Measurements from ENCODE around the gene MATCAP1.
A peak's percentile ranks its signal among the peaks of the same experiment; 100 is the strongest.

MATCAP1 gene

GRCh38 chr16:67170949-67171649 lies 12.7 kb downstream of the MATCAP1 start:
- H3K4me2 ChIP-seq (ENCODE audit: insufficient read depth, low read length, poor library complexity, severe bottlenecking), result peak overlapping the region; percentile 81
- WGBS, 2 donors (ENCODE audit: extremely low coverage in 2 of 2, insufficient read length in 2 of 2, insufficient replicate concordance in 1 of 2), result no CpG with 5 or more reads among the region's 14 CpGs
- H3K27ac ChIP-seq (replicated peaks; ENCODE audit: low read length), result no peak overlapping the region
- peak overlapping the region; percentile 20 for H3K18ac ChIP-seq (ENCODE audit: low read length)
- peaks cover 17 to 22% of the 10 kb centered on the region in 2 donors for H3K4me1 ChIP-seq (ENCODE audit: control insufficient read depth in 2 of 2, insufficient read depth in 1 of 2, low read depth in 1 of 2, low read length in 2 of 2)
- peaks cover 0 to 2% of the 10 kb centered on the region in 2 donors for H3K36me3 ChIP-seq (replicated peaks in 1 of 2; ENCODE audit: control insufficient read depth in 2 of 2, insufficient read depth in 2 of 2, low read length in 2 of 2)
- H3K14ac ChIP-seq (ENCODE audit: low read length), result no peak overlapping the region
- H3K27me3 ChIP-seq (ENCODE audit: control insufficient read depth in 3 of 3, insufficient read depth in 3 of 3, low read depth in 1 of 3, low read length in 3 of 3), result peaks cover 38 to 93% (median 43%) of the 10 kb centered on the region in 3 experiments
- no peak overlapping the region for H2BK5ac ChIP-seq (ENCODE audit: low read length)
- H3K23ac ChIP-seq (ENCODE audit: low read depth, low read length, poor library complexity), result no peak overlapping the region
- H4K91ac ChIP-seq (ENCODE audit: low read depth, low read length, poor library complexity), result no peak overlapping the region
- H2BK120ac ChIP-seq (ENCODE audit: low read depth, low read length), result no peak overlapping the region
- no peak overlapping the region for H2AK5ac ChIP-seq (ENCODE audit: low read depth, low read length)
- H4K8ac ChIP-seq (ENCODE audit: low read depth, low read length), result no peak overlapping the region
- H2AFZ ChIP-seq (ENCODE audit: low read length), result peak overlapping the region; percentile 87
- H3K79me1 ChIP-seq (ENCODE audit: low read depth, low read length), result no peaks in the 10 kb centered on the region
- H3K9ac ChIP-seq (ENCODE audit: low read depth, low read length, poor library complexity), result no peak overlapping the region
- H2BK15ac ChIP-seq (ENCODE audit: low read length), result no peak overlapping the region
- H3K9me3 ChIP-seq (replicated peaks in 1 of 2; ENCODE audit: control insufficient read depth in 2 of 2, insufficient read depth in 1 of 2, low read depth in 1 of 2, low read length in 2 of 2), result no peaks in the 10 kb centered on the region
- H2BK12ac ChIP-seq (ENCODE audit: low read length), result no peak overlapping the region
- no peak overlapping the region for H3K4ac ChIP-seq (ENCODE audit: low read length)
- H3K4me3 ChIP-seq (ENCODE audit: low read length in 2 of 2), result peak overlapping the region; percentile 36 to 54
- DNase-seq (ENCODE audit: low spot score), result no peak

- H2BK15ac ChIP-seq (ENCODE audit: low read length), result peak within 1 kb of the TSS; percentile 82
- peak within 1 kb of the TSS; percentile 71 for H2AK5ac ChIP-seq (ENCODE audit: low read depth, low read length)
- H3K9ac ChIP-seq (ENCODE audit: low read depth, low read length, poor library complexity), result peak within 1 kb of the TSS; percentile 88
- peak within 1 kb of the TSS; percentile 32 for H2BK5ac ChIP-seq (ENCODE audit: low read length)
- H3K4me1 ChIP-seq (ENCODE audit: control insufficient read depth in 2 of 2, insufficient read depth in 1 of 2, low read depth in 1 of 2, low read length in 2 of 2), result peaks cover 17 to 22% of the 10 kb centered on the region in 2 donors
- peak within 1 kb of the TSS; percentile 77 for H4K8ac ChIP-seq (ENCODE audit: low read depth, low read length)
- peaks cover 44 to 94% (median 50%) of the 10 kb centered on the region in 3 experiments for H3K27me3 ChIP-seq (ENCODE audit: control insufficient read depth in 3 of 3, insufficient read depth in 3 of 3, low read depth in 1 of 3, low read length in 3 of 3)
- H4K91ac ChIP-seq (ENCODE audit: low read depth, low read length, poor library complexity), result no peak within 1 kb of the TSS
- H3K79me1 ChIP-seq (ENCODE audit: low read depth, low read length), result no peaks in the 10 kb centered on the region
- no peak within 1 kb of the TSS for H3K4ac ChIP-seq (ENCODE audit: low read length)
- peak within 1 kb of the TSS; percentile 83 for H2BK120ac ChIP-seq (ENCODE audit: low read depth, low read length)
- peak within 1 kb of the TSS; percentile 54 to 72 for H3K4me3 ChIP-seq (ENCODE audit: low read length in 2 of 2)
- peak within 1 kb of the TSS; percentile 86 for H3K23ac ChIP-seq (ENCODE audit: low read depth, low read length, poor library complexity)
- H3K27ac ChIP-seq (replicated peaks; ENCODE audit: low read length), result no peak within 1 kb of the TSS
- peaks cover 0 to 1% of the 10 kb centered on the region in 2 donors for H3K9me3 ChIP-seq (replicated peaks in 1 of 2; ENCODE audit: control insufficient read depth in 2 of 2, insufficient read depth in 1 of 2, low read depth in 1 of 2, low read length in 2 of 2)
- no peaks in the 10 kb centered on the region for H3K36me3 ChIP-seq (replicated peaks in 1 of 2; ENCODE audit: control insufficient read depth in 2 of 2, insufficient read depth in 2 of 2, low read length in 2 of 2)
- no peak for DNase-seq (ENCODE audit: low spot score)
- H3K4me2 ChIP-seq (ENCODE audit: insufficient read depth, low read length, poor library complexity, severe bottlenecking), result peak within 1 kb of the TSS; percentile 81
- peak within 1 kb of the TSS; percentile 90 for H3K14ac ChIP-seq (ENCODE audit: low read length)
- H3K18ac ChIP-seq (ENCODE audit: low read length), result peak within 1 kb of the TSS; percentile 94
- no CpG with 5 or more reads among the region's 50 CpGs for WGBS, 2 donors (ENCODE audit: extremely low coverage in 2 of 2, insufficient read length in 2 of 2, insufficient replicate concordance in 1 of 2)
- H2AFZ ChIP-seq (ENCODE audit: low read length), result peak within 1 kb of the TSS; percentile 87
- H2BK12ac ChIP-seq (ENCODE audit: low read length), result peak within 1 kb of the TSS; percentile 87
These were observed 13.4 kb downstream of the MATCAP1 start, which contains the start of gene NOL3 for GRCh38 chr16:67170168-67170948. Gene NOL3, plus strand, starts transcription at chr16:67170538.

GRCh38 chr16:67169642-67170167 lies 14.1 kb downstream of the MATCAP1 start:
- Histone ChIP-seq H3K4me2 (ENCODE audit: insufficient read depth, low read length, poor library complexity, severe bottlenecking) (peak overlapping the region; percentile 81), H3K4me3 (ENCODE audit: low read length in 2 of 2) (peak overlapping the region; percentile 54 to 72), H3K9ac (ENCODE audit: low read depth, low read length, poor library complexity) (no peak overlapping the region), H3K4ac (ENCODE audit: low read length) (no peak overlapping the region), H3K14ac (ENCODE audit: low read length) (peak overlapping the region; percentile 90), H4K8ac (ENCODE audit: low read depth, low read length) (peak overlapping the region; percentile 31), H2BK120ac (ENCODE audit: low read depth, low read length) (peak overlapping the region; percentile 83), H3K9me3 (replicated peaks in 1 of 2; ENCODE audit: control insufficient read depth in 2 of 2, insufficient read depth in 1 of 2, low read depth in 1 of 2, low read length in 2 of 2) (peaks cover 0 to 4% of the 10 kb centered on the region in 2 donors), H2BK5ac (ENCODE audit: low read length) (peak overlapping the region; percentile 32), H3K36me3 (replicated peaks in 1 of 2; ENCODE audit: control insufficient read depth in 2 of 2, insufficient read depth in 2 of 2, low read length in 2 of 2) (no peaks in the 10 kb centered on the region), H4K91ac (ENCODE audit: low read depth, low read length, poor library complexity) (no peak overlapping the region), H3K23ac (ENCODE audit: low read depth, low read length, poor library complexity) (peak overlapping the region; percentile 86), H3K18ac (ENCODE audit: low read length) (peak overlapping the region; percentile 94), H3K27me3 (ENCODE audit: control insufficient read depth in 3 of 3, insufficient read depth in 3 of 3, low read depth in 1 of 3, low read length in 3 of 3) (peaks cover 48 to 94% (median 57%) of the 10 kb centered on the region in 3 experiments), H2AFZ (ENCODE audit: low read length) (peak overlapping the region; percentile 87), H2BK15ac (ENCODE audit: low read length) (peak overlapping the region; percentile 82), H3K4me1 (ENCODE audit: control insufficient read depth in 2 of 2, insufficient read depth in 1 of 2, low read depth in 1 of 2, low read length in 2 of 2) (peaks cover 14 to 23% of the 10 kb centered on the region in 2 donors), H3K27ac (replicated peaks; ENCODE audit: low read length) (no peak overlapping the region), H2BK12ac (ENCODE audit: low read length) (peak overlapping the region; percentile 87), H3K79me1 (ENCODE audit: low read depth, low read length) (no peaks in the 10 kb centered on the region), H2AK5ac (ENCODE audit: low read depth, low read length) (peak overlapping the region; percentile 71)
- no CpG with 5 or more reads among the region's 24 CpGs for WGBS, 2 donors (ENCODE audit: extremely low coverage in 2 of 2, insufficient read length in 2 of 2, insufficient replicate concordance in 1 of 2)
- no peak for DNase-seq (ENCODE audit: low spot score)
